Stimulated activated CD8-positive, alpha-beta memory T cell treated with anti-CD3 and anti-CD28 coated beads, Interleukin-4, amount 100 ng/mL, for 1 hour (primary cell): ENCODE measurements around the gene PDLIM5.

Experiments
- DNase-seq, 2 donors: peaks; one replicate each; pipeline ENCODE4 v3.0.0-alpha.2; 2020; ENCODE audit warnings: low read depth in 2 of 2, low spot score in 1 of 2

PDLIM5 gene

GRCh38 chr4:94420356-94420755 is 31.4 kb upstream of the PDLIM5 start:
- DNase-seq = no peak

GRCh38 chr4:94426783-94427182 is 25.0 kb upstream of the PDLIM5 start:
- no peak for DNase-seq

GRCh38 chr4:94428884-94429283 is 22.9 kb upstream of the PDLIM5 start:
- no peak for DNase-seq

GRCh38 chr4:94430406-94430805 is 21.3 kb upstream of the PDLIM5 start:
- DNase-seq = no peak

GRCh38 chr4:94431388-94431787 is 20.4 kb upstream of the PDLIM5 start:
- no peak for DNase-seq

GRCh38 chr4:94434505-94434904 is 17.2 kb upstream of the PDLIM5 start:
- DNase-seq = no peak

- DNase-seq = no peak
Observed at GRCh38 chr4:94435874-94436273, 15.9 kb upstream of the PDLIM5 start.

- no peak for DNase-seq
Observed at GRCh38 chr4:94436512-94436911, 15.2 kb upstream of the PDLIM5 start.

- DNase-seq = no peak
Observed at GRCh38 chr4:94439606-94440005, 12.1 kb upstream of the PDLIM5 start.

GRCh38 chr4:94441838-94442237 is 9.9 kb upstream of the PDLIM5 start:
- DNase-seq = no peak

- DNase-seq = no peak
Observed at GRCh38 chr4:94442251-94442650, 9.5 kb upstream of the PDLIM5 start.

- DNase-seq = no peak
Observed at GRCh38 chr4:94446386-94446785, 5.4 kb upstream of the PDLIM5 start.

GRCh38 chr4:94447754-94448411 is 3.9 kb upstream of the PDLIM5 start:
- no peak for DNase-seq

GRCh38 chr4:94448815-94449375 is 2.8 kb upstream of the PDLIM5 start:
- no peak for DNase-seq

- no peak for DNase-seq
Observed at GRCh38 chr4:94451051-94451694, 569 bp upstream of the PDLIM5 start.

GRCh38 chr4:94452476-94453371 is 982 bp downstream of the PDLIM5 start:
- no peak for DNase-seq

- no peak for DNase-seq
Observed at GRCh38 chr4:94453391-94453963, 1.7 kb downstream of the PDLIM5 start.

GRCh38 chr4:94454405-94454804 is 2.7 kb downstream of the PDLIM5 start:
- no peak for DNase-seq

- no peak for DNase-seq
Observed at GRCh38 chr4:94455081-94455480, 3.3 kb downstream of the PDLIM5 start.

- DNase-seq = no peak
Observed at GRCh38 chr4:94457692-94458106, 6.0 kb downstream of the PDLIM5 start.

GRCh38 chr4:94458682-94459081 is 6.9 kb downstream of the PDLIM5 start:
- DNase-seq = no peak
